HEK293 (cell line): ENCODE results near the gene CKS1B.

Experiments
- CTCF ChIP-seq: fragments of 450-650 bp; formaldehyde crosslinking; IDR thresholded peaks from 2 replicates; pipeline ENCODE4 v1.5.1; 2016; ENCODE audit warnings: missing biosample characterization, missing genetic modification characterization
- REST ChIP-seq: fragments of 450-650 bp; formaldehyde crosslinking; IDR thresholded peaks from 2 replicates; pipeline ENCODE4 v1.5.1; 2016; ENCODE audit warnings: missing biosample characterization, missing genetic modification characterization
- ZBTB44 ChIP-seq: fragments of 450-650 bp; IDR thresholded peaks from 2 replicates; pipeline ENCODE4 v1.5.1; 2018; ENCODE audit warnings: missing biosample characterization, mild to moderate bottlenecking, missing genetic modification characterization
- TF ChIP-seq, protein P1 (sequence below): fragments of 450-650 bp; formaldehyde crosslinking; IDR thresholded peaks from 2 replicates; pipeline ENCODE4 v1.5.1; 2016; ENCODE audit warnings: missing biosample characterization, missing genetic modification characterization, low read depth

GRCh38 chr1:155008015-155008941 is 33.8 kb downstream of the CKS1B start:
- TF ChIP-seq, protein P1, sequence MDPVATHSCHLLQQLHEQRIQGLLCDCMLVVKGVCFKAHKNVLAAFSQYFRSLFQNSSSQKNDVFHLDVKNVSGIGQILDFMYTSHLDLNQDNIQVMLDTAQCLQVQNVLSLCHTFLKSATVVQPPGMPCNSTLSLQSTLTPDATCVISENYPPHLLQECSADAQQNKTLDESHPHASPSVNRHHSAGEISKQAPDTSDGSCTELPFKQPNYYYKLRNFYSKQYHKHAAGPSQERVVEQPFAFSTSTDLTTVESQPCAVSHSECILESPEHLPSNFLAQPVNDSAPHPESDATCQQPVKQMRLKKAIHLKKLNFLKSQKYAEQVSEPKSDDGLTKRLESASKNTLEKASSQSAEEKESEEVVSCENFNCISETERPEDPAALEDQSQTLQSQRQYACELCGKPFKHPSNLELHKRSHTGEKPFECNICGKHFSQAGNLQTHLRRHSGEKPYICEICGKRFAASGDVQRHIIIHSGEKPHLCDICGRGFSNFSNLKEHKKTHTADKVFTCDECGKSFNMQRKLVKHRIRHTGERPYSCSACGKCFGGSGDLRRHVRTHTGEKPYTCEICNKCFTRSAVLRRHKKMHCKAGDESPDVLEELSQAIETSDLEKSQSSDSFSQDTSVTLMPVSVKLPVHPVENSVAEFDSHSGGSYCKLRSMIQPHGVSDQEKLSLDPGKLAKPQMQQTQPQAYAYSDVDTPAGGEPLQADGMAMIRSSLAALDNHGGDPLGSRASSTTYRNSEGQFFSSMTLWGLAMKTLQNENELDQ (tag by site-specific recombination) = no peak
- TF ChIP-seq CTCF (tag by site-specific recombination) (no peak), REST (tag by site-specific recombination) (no peak), ZBTB44 (tag by site-specific recombination) (no peak)
